GM11168 (cell line): ENCODE results near the gene SIPA1.

Experiments used
- in situ Hi-C: fragments of 300-500 bp; cut with MboI; formaldehyde crosslinking; loops from one replicate; pipeline ENCODE4 v1.12.0; 2022; ENCODE audit warnings: low sequenced_read_pairs; ENCODE audit not compliant: unreplicated experiment

SIPA1 gene

DNA sequence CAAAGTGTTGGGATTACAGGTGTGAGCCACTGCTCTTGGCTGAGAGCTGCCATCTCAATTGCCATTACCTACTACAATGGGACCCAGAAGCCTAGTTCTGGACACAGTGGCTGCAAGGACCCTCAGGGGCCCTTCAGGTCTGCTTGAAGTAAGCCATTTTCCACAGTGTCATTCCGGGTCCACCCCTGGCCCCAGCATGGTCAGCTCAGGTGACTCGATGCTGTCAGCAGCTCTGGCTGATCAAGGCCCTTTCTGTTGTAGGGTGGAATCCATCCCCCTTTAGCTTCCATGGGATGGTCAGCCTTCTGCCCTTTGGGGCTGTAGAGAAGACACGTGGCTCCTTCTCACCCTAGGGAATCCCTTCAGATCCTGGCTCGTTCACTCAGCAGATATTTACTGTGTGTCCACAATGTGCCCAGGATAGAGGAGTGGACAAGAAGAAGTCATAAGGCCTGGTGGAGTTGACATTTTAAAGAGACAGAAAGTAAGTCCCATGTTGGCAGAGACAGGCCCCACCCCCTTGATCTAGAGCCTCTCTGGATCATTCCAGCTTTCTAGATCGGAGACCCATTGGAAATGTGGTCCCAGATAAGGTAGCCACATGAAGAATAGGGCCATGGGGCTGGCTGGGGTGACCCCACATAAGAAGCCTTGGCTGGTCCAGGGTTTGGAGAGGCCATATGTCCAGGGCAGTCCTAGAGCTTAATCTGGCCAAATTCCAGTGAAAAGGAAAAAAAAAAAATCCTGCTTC is 59.1 kb downstream of the SIPA1 start:
- in situ Hi-C loops: no loop called here

DNA sequence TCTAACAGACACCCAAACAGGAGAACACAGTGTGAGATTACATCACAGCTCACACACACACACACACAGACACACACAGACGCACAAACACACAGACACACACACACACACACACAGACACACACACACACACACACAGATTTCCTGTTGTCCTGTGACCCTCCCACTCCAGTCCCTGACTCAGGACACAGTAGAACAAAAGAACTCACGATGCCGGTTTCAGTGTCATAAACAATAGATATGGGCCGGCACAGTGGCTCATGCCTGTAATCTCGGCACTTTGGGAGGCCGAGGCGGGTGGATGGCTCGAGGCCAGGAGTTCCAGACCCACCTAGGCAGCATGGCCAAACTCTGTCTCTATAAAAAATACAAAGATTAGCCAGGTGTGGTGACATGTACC is 60.3 kb downstream of the SIPA1 start:
- in situ Hi-C loops: no loop called here

DNA sequence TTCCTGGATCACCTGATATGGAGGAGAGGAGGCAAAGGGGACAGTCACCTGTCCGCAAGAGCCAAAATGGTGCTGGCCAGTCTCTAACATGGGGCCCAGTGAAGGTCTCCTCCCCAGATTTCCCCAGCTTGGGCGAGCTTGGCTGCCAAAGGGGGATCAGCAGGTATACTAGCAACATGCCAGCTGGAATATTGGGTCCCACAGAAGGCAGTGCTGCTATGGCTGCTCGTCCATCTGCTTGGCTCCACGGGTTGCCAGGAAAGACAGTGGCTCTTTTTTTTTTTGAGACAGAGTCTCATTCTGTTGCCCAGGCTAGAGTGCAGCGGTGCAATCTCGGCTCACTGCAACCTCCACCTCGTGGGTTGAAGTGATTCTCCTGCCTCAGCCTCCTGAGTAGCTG is 61.4 kb downstream of the SIPA1 start:
- in situ Hi-C loops: no loop called here

DNA sequence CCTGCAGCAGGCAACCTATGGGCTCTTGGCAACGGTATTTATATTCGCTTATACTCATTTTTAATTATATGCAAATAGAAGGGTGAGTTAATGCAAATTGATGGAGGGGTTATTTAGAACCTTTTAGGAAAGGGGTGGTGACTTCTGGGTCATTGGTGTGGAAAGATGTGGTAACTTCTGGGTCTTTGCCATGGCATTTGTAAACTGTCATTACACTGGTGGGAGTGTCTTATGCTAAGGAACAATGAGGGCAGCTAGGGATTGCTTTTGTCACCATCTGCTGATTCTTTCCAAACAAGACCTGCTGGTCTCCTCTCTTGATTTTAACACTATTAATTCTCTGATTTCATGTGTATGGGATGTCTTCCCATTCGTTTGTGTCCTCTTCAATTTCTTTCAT is 62.5 kb downstream of the SIPA1 start:
- in situ Hi-C loops: loop anchor here (25.0 kb wide), 1 partner anchor 287 kb away; no protein-coding TSS in a partner anchor
